Measurements from ENCODE around the gene SH3BP4.

- no peak for TF ChIP-seq CTCF (IDR thresholded peaks at IDR 0.05)
- TF ChIP-seq POLR2A (IDR thresholded peaks at IDR 0.05), result no peak
These were observed 28.8 kb downstream of the SH3BP4 start for GRCh38 chr2:234980451-234981187.

Measured in esophagus squamous epithelium (tissue), 4 donors.